HCT116 (cell line): ENCODE measurements around the gene POLE. TPM values are rescaled to one million over a fixed set of nuclear protein-coding genes. Genes with fewer than 3 reads are reported as not detected.

ENCODE experiments used
- ATAC-seq: fragments of 200-7000 bp; cut with Tn5 transposase; 2 replicates; pipeline ENCODE4 v1.9.1; 2020; ENCODE audit warnings: mild to moderate bottlenecking, moderate library complexity
- BruUV-seq: library from RNA; stranded (reverse); fragments of 400-500 nt; replicated peaks from 2 replicates; lab custom pipeline; 2021; lab: Mats Ljungman, UMichigan
- CTCF ChIA-PET: fragments of 300-600 bp; sonication (Branson Sonifier 250); formaldehyde crosslinking; loops from one replicate; lab custom pipeline; 2021; ENCODE audit warnings: antibody characterized with exemption; lab: Charles Lee
- POLR2A ChIA-PET: fragments of 300-600, 350-600 bp; sonication (Branson Sonifier 250); formaldehyde crosslinking; loops from one replicate; lab custom pipeline; 2021; ENCODE audit warnings: antibody characterized with exemption; lab: Charles Lee
- RAD21 ChIA-PET, 2 experiments: fragments of 300-600 bp; sonication (Branson Sonifier 250); formaldehyde crosslinking; loops; one replicate each; lab custom pipeline; 2023; ENCODE audit warnings: low total read pairs in 2 of 2; ENCODE audit not compliant: uncharacterized antibody in 2 of 2, unreplicated experiment in 2 of 2, low non-redundant PET in 1 of 2; lab: Charles Lee
- DNase-seq: peaks from one replicate; pipeline ENCODE4 v3.0.0-alpha.2; 2010; ENCODE audit warnings: low read depth, low spot score
- H2AFZ ChIP-seq: fragments of 200-600 bp; shearing (Covaris generic), sonication (generic); 2 replicates; pipeline ENCODE4 v1.6.1; 2017; ENCODE audit warnings: low read depth, mixed run types, mixed read lengths, antibody characterized with exemption, low read length; ENCODE audit not compliant: poor library complexity, severe bottlenecking
- H3K27ac ChIP-seq: 2 replicates; pipeline ENCODE4 v1.5.1; 2012; ENCODE audit warnings: low read depth, low read length
- H3K27me3 ChIP-seq: fragments of 200-600 bp; sonication (generic); 2 replicates; pipeline ENCODE4 v1.6.1; 2016; ENCODE audit warnings: mixed run types, low read length, mixed read lengths; ENCODE audit not compliant: insufficient read depth
- H3K36me3 ChIP-seq, 2 experiments: fragments of 200-500 bp in 1 of 2; fragments of 200-600 bp in 1 of 2; sonication (Bioruptor generic) in 1 of 2; sonication (generic) in 1 of 2; 2 replicates each; pipeline versions ENCODE4 v1.5.1 to v1.6.1; 2014 to 2016; ENCODE audit warnings: low read length in 2 of 2, inconsistent platforms in 1 of 2, mixed read lengths in 1 of 2, mixed run types in 1 of 2; ENCODE audit not compliant: insufficient read depth in 2 of 2, control insufficient read depth in 1 of 2
- H3K4me1 ChIP-seq, 2 experiments: fragments of 200-600 bp in 1 of 2; sonication (generic) in 1 of 2; 2 replicates each; pipeline versions ENCODE4 v1.5.1 to v1.6.1; 2012 to 2017; ENCODE audit warnings: low read length in 2 of 2, inconsistent platforms in 1 of 2, mild to moderate bottlenecking in 1 of 2, mixed read lengths in 1 of 2, mixed run types in 1 of 2, moderate library complexity in 1 of 2; ENCODE audit not compliant: insufficient read depth in 2 of 2, control insufficient read depth in 1 of 2
- H3K4me2 ChIP-seq: fragments of 200-600 bp; sonication (generic); 2 replicates; pipeline ENCODE4 v1.6.1; 2017; ENCODE audit warnings: mixed run types, low read length, mixed read lengths
- H3K4me3 ChIP-seq, 2 experiments: fragments of 200-600 bp in 1 of 2; sonication (generic) in 1 of 2; replicated peaks in 1 of 2; 2 replicates each; pipeline ENCODE4 v1.5.1; 2011 to 2016; ENCODE audit warnings: low read length in 2 of 2, control low read depth in 1 of 2, low read depth in 1 of 2, mild to moderate bottlenecking in 1 of 2, mixed read lengths in 1 of 2, mixed run types in 1 of 2
- H3K79me2 ChIP-seq: fragments of 200-600 bp; sonication (generic); 2 replicates; pipeline ENCODE4 v1.6.1; 2017; ENCODE audit warnings: mild to moderate bottlenecking, mixed run types, low read length, moderate library complexity, mixed read lengths; ENCODE audit not compliant: insufficient read depth
- H3K9ac ChIP-seq: fragments of 200-600 bp; sonication (generic); 2 replicates; pipeline ENCODE4 v1.6.1; 2016; ENCODE audit warnings: low read length, mixed read lengths
- H3K9me2 ChIP-seq: fragments of 200-600 bp; sonication (generic), shearing (Covaris generic); 2 replicates; pipeline ENCODE4 v1.6.1; 2017; ENCODE audit warnings: mixed run types, mild to moderate bottlenecking, moderate library complexity; ENCODE audit not compliant: insufficient read depth
- H3K9me3 ChIP-seq, 2 experiments: fragments of 200-500 bp in 1 of 2; fragments of 200-600 bp in 1 of 2; sonication (Bioruptor generic) in 1 of 2; sonication (generic) in 1 of 2; 2 replicates each; pipeline ENCODE4 v1.6.1; 2014 to 2017; ENCODE audit warnings: low read length in 2 of 2, mixed read lengths in 2 of 2, inconsistent platforms in 1 of 2, low read depth in 1 of 2, mild to moderate bottlenecking in 1 of 2, mixed run types in 1 of 2, moderate library complexity in 1 of 2; ENCODE audit not compliant: control insufficient read depth in 1 of 2, insufficient read depth in 1 of 2
- H4K20me1 ChIP-seq: fragments of 200-600 bp; sonication (generic), shearing (Covaris generic); 2 replicates; pipeline ENCODE4 v1.6.1; 2017; ENCODE audit warnings: mixed run types, mild to moderate bottlenecking, moderate library complexity; ENCODE audit not compliant: insufficient read depth
- CBX3 ChIP-seq: IDR thresholded peaks from 2 replicates; pipeline ENCODE4 v1.6.1; 2012; ENCODE audit warnings: low read depth
- CEBPB ChIP-seq: IDR thresholded peaks from 2 replicates; pipeline ENCODE4 v1.6.1; 2012; ENCODE audit warnings: low read depth
- EZH2 ChIP-seq: fragments of 200-600 bp; sonication (generic); IDR thresholded peaks from 2 replicates; pipeline ENCODE4 v1.6.1; 2017; ENCODE audit warnings: antibody characterized with exemption, mixed run types
- EZH2phosphoT487 ChIP-seq: fragments of 200-600 bp; IDR thresholded peaks from 2 replicates; pipeline ENCODE4 v1.6.1; 2018; ENCODE audit warnings: antibody characterized with exemption, borderline replicate concordance
- JUND ChIP-seq: IDR thresholded peaks from 2 replicates; pipeline ENCODE4 v1.6.1; 2012
- POLR2A ChIP-seq: IDR thresholded peaks from 2 replicates; pipeline ENCODE4 v1.7.0; 2011; ENCODE audit warnings: borderline replicate concordance; ENCODE audit not compliant: insufficient read depth, insufficient read length; ENCODE audit errors: extremely low read depth
- REST ChIP-seq: IDR thresholded peaks from 2 replicates; pipeline ENCODE4 v1.6.1; 2012; ENCODE audit warnings: low read depth
- SIN3A ChIP-seq: IDR thresholded peaks from 2 replicates; pipeline ENCODE4 v1.6.1; 2012; ENCODE audit warnings: low read depth
- SP1 ChIP-seq: IDR thresholded peaks from 2 replicates; pipeline ENCODE4 v1.6.1; 2012; ENCODE audit warnings: low read depth
- TCF7L2 ChIP-seq: IDR thresholded peaks from 2 replicates; pipeline ENCODE4 v1.7.0; 2011; ENCODE audit warnings: borderline replicate concordance, inconsistent platforms; ENCODE audit not compliant: insufficient read depth, insufficient read length; ENCODE audit errors: extremely low read depth
- YY1 ChIP-seq: IDR thresholded peaks from 2 replicates; pipeline ENCODE4 v1.6.1; 2011; ENCODE audit warnings: low read length, low read depth, moderate library complexity, mild to moderate bottlenecking; ENCODE audit not compliant: insufficient replicate concordance; ENCODE audit errors: extremely low read depth
- ZNF274 ChIP-seq: fragments of 200-500 bp; sonication (Bioruptor generic); IDR thresholded peaks from 2 replicates; pipeline ENCODE4 v1.6.1; 2014; ENCODE audit warnings: mild to moderate bottlenecking, low read depth, low read length, inconsistent platforms
- intact Hi-C: fragments of 100-400 bp; cut with micrococcal nuclease; formaldehyde crosslinking; loops from 2 replicates; pipeline ENCODE4 v1.10.0; 2022
- total RNA-seq: library from RNA; stranded (reverse); gene quantifications from one replicate; pipeline ENCODE4 v1.2.1, GENCODE V29; 2021; ENCODE audit not compliant: unreplicated experiment
- TF ChIP-seq, protein P1 (sequence below): IDR thresholded peaks from 2 replicates; pipeline ENCODE4 v1.6.1; 2012

POLE gene
- total RNA-seq, 1 experiment from 2014 or later = 128 TPM

GRCh38 chr12:132731574-132731973 is 44.4 kb upstream of the POLE start:
- DNase-seq (no peak), ATAC-seq (no peak)
- Histone ChIP-seq H3K27me3 (no peaks in the 10 kb centered on the region), H3K4me2 (no peak overlapping the region), H3K9ac (no peak overlapping the region), H3K79me2 (0 out of 2 replicates have a peak, but pooled peaks cover 9% of the 10 kb centered on the region), H3K9me2 (no peaks in the 10 kb centered on the region), H3K4me1 (peaks cover 0 to 3% of the 10 kb centered on the region in 2 experiments; a peak in 1 of 4 replicates), H3K36me3 (peaks cover 42 to 53% of the 10 kb centered on the region in 2 experiments), H3K9me3 (no peaks in the 10 kb centered on the region), H2AFZ (no peak overlapping the region), H3K27ac (no peak overlapping the region)
- ChIA-PET RAD21 (no interaction called here), POLR2A (no interaction called here), CTCF (no interaction called here)
- no TSS peak for BruUV-seq
- intact Hi-C loops = no loop called here
- no peak for TF ChIP-seq EZH2
- no peak for TF ChIP-seq JUND
- TF ChIP-seq POLR2A = no peak
- TF ChIP-seq, all 23 proteins: peak for 0
- H4K20me1 ChIP-seq = no peaks in the 10 kb centered on the region
- H3K4me3 ChIP-seq = no peak overlapping the region

DNA sequence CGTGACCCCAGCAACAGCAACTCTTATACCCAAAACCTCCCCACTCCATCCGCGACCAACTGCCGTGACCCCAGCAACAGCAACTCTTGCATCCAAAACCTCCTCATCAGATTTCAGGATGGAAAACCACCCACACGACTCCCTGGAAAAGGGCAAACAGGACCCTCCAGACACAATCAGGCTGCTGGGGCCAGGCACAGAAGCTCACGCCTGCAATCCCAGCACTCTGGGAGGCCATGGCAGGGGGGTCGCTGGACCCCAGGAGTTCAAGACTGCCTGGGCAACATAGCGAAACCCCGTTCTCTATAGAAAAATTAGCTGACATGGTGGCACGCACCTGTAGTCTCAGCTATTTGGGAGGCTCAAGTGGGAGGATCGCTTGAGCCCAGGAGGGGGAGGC is 43.2 kb upstream of the POLE start:
- Histone ChIP-seq H2AFZ (no peak overlapping the region), H3K4me2 (no peak overlapping the region), H3K27me3 (no peaks in the 10 kb centered on the region), H4K20me1 (no peaks in the 10 kb centered on the region), H3K9me2 (no peaks in the 10 kb centered on the region), H3K4me3 (no peak overlapping the region), H3K9ac (no peak overlapping the region), H3K36me3 (peaks cover 43 to 64% of the 10 kb centered on the region in 2 experiments), H3K79me2 (peaks cover 9% of the 10 kb centered on the region; the same call in 1 of the 2 replicates), H3K4me1 (peaks cover 0 to 3% of the 10 kb centered on the region in 2 experiments; a peak in 1 of 4 replicates), H3K27ac (no peak overlapping the region), H3K9me3 (no peaks in the 10 kb centered on the region)
- no peak for TF ChIP-seq SIN3A
- TF ChIP-seq TCF7L2 = no peak
- no peak for TF ChIP-seq CBX3
- TF ChIP-seq YY1 = no peak
- TF ChIP-seq EZH2phosphoT487 = no peak
- TF ChIP-seq ZNF274 = no peak
- TF ChIP-seq REST = no peak
- TF ChIP-seq JUND = no peak
- TF ChIP-seq SP1 = no peak
- TF ChIP-seq, protein P1, sequence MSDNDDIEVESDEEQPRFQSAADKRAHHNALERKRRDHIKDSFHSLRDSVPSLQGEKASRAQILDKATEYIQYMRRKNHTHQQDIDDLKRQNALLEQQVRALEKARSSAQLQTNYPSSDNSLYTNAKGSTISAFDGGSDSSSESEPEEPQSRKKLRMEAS = no peak
- no peak for TF ChIP-seq CEBPB
- DNase-seq (no peak), ATAC-seq (peak; percentile 15; the same call in 1 of the 2 replicates)
- BruUV-seq = no TSS peak
- ChIA-PET POLR2A (interaction anchor here (0.6 kb wide), 1 partner anchor 32 kb away, joined by 3 read pairs; no protein-coding TSS in a partner anchor), RAD21 (no interaction called here), CTCF (no interaction called here)
- intact Hi-C loops = no loop called here
